LNCaP clone FGC (cell line): ENCODE data around the gene GPS2.
A peak's percentile ranks its signal among the peaks of the same experiment; 100 is the strongest.

Experiments
- DNase-seq: peaks from one replicate; pipeline ENCODE4 v3.0.0-alpha.2; 2011; ENCODE audit warnings: low read depth
- H3K4me3 ChIP-seq: 2 replicates; pipeline ENCODE4 v1.5.1; 2011; ENCODE audit warnings: mild to moderate bottlenecking, low read depth, low read length, control low read depth
- TF ChIP-seq, protein P1 (sequence below): IDR thresholded peaks from 2 replicates; pipeline ENCODE4 v1.5.1; 2012; ENCODE audit warnings: mild to moderate bottlenecking; ENCODE audit not compliant: control insufficient read depth, insufficient read depth; ENCODE audit errors: extremely low read depth

Gene GPS2

DNA sequence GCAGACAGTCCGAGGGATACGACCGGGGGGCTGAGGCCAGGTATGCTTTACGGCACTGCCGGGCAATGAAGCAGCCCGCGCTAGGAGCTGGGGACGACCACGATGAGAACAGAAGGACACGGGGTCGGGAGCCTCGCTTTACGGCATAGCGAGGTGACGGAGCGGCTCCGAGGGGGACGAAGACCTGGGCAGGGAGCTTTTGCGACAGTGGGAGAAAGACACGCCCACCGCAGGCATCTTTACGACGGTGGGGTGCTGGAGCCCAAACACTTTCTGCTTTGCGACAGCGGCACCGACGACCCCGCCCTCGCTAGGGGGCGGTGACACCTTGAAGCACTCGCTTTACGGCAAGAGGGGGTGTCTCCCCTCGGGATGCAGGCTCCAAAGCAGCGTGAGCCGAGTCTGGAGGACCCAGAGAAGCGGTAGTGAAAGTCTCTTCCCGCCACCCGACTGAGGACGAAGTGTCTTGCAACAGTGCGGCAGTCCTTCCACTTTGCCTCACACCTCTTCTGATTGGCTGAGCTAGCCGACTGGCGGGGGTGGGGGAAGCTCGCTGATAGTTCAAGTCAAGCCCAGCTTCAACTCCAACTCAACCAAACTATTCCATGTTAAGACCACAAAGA is 14.3 kb upstream of the GPS2 start:
- peak; percentile 97 for DNase-seq
- peak overlapping the region; percentile 82 for H3K4me3 ChIP-seq
- TF ChIP-seq, protein P1, sequence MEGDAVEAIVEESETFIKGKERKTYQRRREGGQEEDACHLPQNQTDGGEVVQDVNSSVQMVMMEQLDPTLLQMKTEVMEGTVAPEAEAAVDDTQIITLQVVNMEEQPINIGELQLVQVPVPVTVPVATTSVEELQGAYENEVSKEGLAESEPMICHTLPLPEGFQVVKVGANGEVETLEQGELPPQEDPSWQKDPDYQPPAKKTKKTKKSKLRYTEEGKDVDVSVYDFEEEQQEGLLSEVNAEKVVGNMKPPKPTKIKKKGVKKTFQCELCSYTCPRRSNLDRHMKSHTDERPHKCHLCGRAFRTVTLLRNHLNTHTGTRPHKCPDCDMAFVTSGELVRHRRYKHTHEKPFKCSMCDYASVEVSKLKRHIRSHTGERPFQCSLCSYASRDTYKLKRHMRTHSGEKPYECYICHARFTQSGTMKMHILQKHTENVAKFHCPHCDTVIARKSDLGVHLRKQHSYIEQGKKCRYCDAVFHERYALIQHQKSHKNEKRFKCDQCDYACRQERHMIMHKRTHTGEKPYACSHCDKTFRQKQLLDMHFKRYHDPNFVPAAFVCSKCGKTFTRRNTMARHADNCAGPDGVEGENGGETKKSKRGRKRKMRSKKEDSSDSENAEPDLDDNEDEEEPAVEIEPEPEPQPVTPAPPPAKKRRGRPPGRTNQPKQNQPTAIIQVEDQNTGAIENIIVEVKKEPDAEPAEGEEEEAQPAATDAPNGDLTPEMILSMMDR = no peak

- TF ChIP-seq, protein P1 = no peak
- no peak for DNase-seq
- H3K4me3 ChIP-seq = peak within 1 kb of the TSS; percentile 82
Observed at GRCh38 chr17:7328840-7329373, 13.7 kb upstream of the GPS2 start, which contains the start of gene NEURL4. Gene NEURL4, minus strand, starts transcription at chr17:7329335. Its CDS starts 23 bp downstream, at chr17:7329312.

DNA sequence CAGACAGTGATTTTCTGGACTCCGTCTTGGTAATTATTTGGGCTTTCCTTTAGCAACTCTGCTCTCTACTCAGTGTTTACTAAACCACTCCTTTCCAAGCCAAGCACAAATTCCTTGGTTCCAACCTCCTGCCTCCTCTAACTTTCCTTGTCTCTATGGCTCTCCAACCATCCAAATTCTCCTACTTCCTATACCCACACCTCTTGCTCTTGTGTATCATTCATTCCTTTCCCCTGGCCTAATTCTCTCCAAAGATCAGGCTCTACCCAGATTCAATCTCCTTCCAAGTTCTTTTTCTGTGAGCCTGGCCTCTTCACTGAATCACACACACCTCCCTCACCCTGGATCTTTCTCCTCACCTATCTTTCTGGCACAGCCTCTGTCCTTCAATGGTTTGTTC is 12.8 kb upstream of the GPS2 start:
- TF ChIP-seq, protein P1 = no peak
- no peak for DNase-seq
- peak overlapping the region; percentile 82 for H3K4me3 ChIP-seq

DNA sequence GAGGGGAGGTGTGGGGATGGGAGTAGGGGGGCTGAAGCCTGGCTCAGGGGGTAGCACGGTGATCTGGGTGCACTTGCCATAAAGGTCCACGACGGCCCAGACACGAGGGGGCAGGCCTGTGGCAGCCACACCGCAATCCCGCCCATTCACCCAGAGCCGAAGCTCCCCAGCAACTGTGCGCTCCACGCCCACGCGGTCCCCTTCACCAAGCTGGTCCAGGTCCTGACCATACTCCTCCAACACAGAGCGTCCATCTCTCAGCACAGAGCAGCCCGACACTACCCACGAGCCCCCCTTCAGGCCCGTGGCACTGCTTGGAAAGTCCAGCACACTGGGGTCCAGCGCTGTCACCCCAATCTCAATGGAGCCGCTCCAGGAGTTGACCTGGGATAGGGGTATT is 12.3 kb upstream of the GPS2 start:
- H3K4me3 ChIP-seq = peak overlapping the region; percentile 82; the same call in 1 of the 2 replicates
- TF ChIP-seq, protein P1 = no peak
- no peak for DNase-seq

DNA sequence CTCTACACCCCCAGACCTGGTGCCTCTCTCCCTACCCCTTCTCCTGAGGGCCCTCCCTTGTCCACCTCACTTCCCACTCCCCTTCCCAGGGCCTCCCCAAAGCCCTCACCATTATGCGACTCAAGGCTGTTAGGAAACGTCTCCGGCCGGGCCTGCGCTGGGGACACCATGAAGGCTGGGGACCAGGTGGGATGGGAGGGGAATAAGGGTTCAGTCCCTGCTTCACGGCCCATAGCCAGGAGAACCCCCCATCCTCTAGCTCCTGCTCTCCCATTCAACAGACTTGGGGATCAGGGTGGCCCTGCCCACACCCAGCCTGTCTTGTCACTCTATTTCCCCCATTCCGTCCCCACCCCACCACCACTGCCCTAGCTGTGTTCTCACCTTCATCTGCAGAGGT is 11.9 kb upstream of the GPS2 start:
- TF ChIP-seq, protein P1 = no peak
- no peak for DNase-seq
- H3K4me3 ChIP-seq = no peak overlapping the region

GRCh38 chr17:7326186-7326585 is 11.0 kb upstream of the GPS2 start:
- no peak overlapping the region for H3K4me3 ChIP-seq
- no peak for DNase-seq
- TF ChIP-seq, protein P1 = no peak

DNA sequence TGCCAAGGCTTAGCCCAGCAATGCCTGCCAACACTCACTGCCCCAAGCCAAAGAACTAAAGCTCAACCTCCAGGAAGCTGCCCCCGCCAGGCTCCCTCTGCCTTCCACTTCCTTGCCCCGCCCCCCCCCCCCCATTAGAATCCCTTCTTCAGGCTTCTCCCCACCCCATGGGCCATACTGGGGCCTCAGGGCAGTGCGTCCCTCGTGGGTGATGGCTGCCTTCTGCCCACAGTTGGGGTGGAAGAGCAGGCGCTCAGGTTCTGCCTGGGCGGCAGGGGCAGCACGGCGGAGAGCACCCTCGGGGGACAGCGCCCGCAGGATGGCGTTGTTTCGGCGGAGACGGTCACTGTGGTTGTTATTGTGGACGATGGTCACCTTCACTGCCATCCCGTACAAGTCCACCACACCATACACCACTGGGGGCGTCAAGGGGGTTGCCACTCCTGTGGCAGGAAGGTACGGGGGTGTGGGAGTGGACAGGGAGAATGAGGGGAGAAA is 9.9 kb upstream of the GPS2 start:
- no peak for DNase-seq
- TF ChIP-seq, protein P1 = no peak
- no peak overlapping the region for H3K4me3 ChIP-seq
